ENCODE results near the gene ACAP1. TPM values are rescaled to one million over a fixed set of nuclear protein-coding genes. Genes with fewer than 3 reads are reported as not detected.
A peak's percentile ranks its signal among the peaks of the same experiment; 100 is the strongest.

ACAP1 gene
- total and polyA plus RNA-seq, 12 donors = 2.1 to 54.7 (median 10.8) TPM

DNA sequence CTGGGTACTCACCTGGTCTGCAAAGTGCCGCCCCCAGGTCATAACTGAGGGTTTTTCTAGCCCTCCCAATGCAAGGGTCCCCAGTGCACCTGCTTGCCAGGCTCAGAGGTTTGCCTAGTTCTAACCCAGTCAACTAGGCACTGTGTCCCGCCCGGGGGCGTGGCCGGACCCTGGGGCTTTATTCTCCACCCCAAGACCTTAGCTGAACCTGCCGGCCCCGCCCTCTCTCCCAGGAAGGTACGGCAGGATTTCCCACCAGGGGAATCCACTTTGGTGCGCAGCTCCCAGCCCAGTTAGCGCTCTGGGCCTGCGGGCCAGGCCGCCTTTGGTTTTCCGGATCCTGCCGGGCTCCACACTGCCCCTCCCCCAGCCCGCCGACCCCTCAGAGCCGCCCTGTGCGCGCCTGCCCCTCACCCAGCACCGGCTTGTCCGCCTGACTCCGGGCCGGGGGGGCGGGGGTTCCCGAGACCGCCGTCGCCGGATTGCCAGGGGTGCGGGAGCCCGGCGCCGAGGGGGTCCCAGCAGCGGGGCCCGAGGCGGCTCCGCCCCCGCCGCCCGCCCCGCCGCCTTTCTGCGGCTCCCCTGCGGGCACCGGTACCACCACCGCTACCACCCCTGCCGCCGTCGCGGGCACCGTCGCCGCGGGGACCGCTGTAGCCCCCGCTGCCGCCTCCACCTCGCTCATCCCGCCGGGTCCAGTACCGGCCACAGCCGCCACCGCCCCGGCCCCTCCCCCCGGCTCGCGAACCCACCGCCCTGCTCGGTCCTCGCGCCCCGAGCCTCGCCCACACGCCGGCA is 42.3 kb upstream of the ACAP1 start:
- WGBS, 4 donors = 7 to 88% (median 20%) methylated on average over 1 to 74 of the region's 75 CpGs
- Histone ChIP-seq H3K27me3 (peaks cover 17% of the 10 kb centered on the region), H3K27ac (no peak overlapping the region), H3K4me3 (peak overlapping the region in 1 of 4 donors; percentile 28), H3K36me3 (replicated peaks in 1 of 2) (no peaks in the 10 kb centered on the region), H3K9me3 (replicated peaks in 1 of 3) (no peaks in the 10 kb centered on the region), H3K4me1 (replicated peaks in 1 of 2) (peaks cover 12 to 28% of the 10 kb centered on the region in 2 donors)
- peak in 1 of 7 donors; percentile 20 for DNase-seq
- TF ChIP-seq POLR2A (IDR thresholded peaks at IDR 0.05) = no peak
- TF ChIP-seq, protein P1, sequence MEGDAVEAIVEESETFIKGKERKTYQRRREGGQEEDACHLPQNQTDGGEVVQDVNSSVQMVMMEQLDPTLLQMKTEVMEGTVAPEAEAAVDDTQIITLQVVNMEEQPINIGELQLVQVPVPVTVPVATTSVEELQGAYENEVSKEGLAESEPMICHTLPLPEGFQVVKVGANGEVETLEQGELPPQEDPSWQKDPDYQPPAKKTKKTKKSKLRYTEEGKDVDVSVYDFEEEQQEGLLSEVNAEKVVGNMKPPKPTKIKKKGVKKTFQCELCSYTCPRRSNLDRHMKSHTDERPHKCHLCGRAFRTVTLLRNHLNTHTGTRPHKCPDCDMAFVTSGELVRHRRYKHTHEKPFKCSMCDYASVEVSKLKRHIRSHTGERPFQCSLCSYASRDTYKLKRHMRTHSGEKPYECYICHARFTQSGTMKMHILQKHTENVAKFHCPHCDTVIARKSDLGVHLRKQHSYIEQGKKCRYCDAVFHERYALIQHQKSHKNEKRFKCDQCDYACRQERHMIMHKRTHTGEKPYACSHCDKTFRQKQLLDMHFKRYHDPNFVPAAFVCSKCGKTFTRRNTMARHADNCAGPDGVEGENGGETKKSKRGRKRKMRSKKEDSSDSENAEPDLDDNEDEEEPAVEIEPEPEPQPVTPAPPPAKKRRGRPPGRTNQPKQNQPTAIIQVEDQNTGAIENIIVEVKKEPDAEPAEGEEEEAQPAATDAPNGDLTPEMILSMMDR (IDR thresholded peaks at IDR 0.05) = no peak
- intact Hi-C loops (cut with DNase I) = loop anchor here in 1 of 2 donors (10.0 kb wide), 1 partner anchor 239 kb away; no protein-coding TSS in a partner anchor

DNA sequence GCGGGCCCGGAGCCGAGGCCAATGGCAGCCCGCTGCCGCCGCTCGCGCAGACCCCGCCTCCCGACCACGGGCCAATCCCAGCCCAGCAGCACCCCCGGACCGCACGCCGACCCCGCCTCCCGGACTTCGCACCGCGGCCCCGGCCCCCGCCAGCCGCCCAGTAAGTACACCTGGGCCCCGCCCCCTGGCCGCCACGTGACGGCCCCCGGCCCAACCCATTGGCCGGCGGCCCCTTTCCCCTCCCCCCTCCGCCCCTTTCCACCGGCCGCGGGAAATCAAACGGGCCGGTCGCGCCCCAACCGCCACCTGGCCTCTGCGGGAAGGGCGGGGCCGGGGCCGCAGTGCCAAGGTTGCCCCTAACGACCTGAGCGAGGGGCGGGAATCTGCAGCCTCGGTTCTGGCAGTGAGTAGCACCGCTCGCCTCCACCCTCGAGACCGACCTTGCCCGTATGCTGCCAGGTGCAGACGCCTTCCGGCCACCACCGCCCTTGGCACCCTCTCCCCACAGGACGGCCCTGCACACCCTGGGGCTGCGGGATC is 41.6 kb upstream of the ACAP1 start, which contains the start of gene YBX2:
TSS of gene YBX2 (minus strand) at position 26 of the 540 bp plus-strand sequence. CDS start 139 bp downstream, outside the sequence.
- H3K4me3 ChIP-seq = peak within 1 kb of the TSS in 1 of 4 donors; percentile 28
- H3K9me3 ChIP-seq (replicated peaks in 1 of 3) = no peaks in the 10 kb centered on the region
- H3K27ac ChIP-seq = no peak within 1 kb of the TSS
- WGBS, 4 donors = 1 to 4% (median 3%) methylated on average over 9 to 57 of the region's 57 CpGs
- intact Hi-C loops (cut with DNase I) = loop anchor here in 1 of 2 donors (10.0 kb wide), 1 partner anchor 240 kb away; no protein-coding TSS in a partner anchor
- peaks cover 12 to 28% of the 10 kb centered on the region in 2 donors for H3K4me1 ChIP-seq (replicated peaks in 1 of 2)
- no peaks in the 10 kb centered on the region for H3K36me3 ChIP-seq (replicated peaks in 1 of 2)
- TF ChIP-seq POLR2A (IDR thresholded peaks at IDR 0.05) = no peak
- TF ChIP-seq, protein P1 (IDR thresholded peaks at IDR 0.05) = no peak
- H3K27me3 ChIP-seq = peaks cover 16% of the 10 kb centered on the region
- DNase-seq = peak in 6 of 7 donors; percentile 50 to 73 (median 57)

DNA sequence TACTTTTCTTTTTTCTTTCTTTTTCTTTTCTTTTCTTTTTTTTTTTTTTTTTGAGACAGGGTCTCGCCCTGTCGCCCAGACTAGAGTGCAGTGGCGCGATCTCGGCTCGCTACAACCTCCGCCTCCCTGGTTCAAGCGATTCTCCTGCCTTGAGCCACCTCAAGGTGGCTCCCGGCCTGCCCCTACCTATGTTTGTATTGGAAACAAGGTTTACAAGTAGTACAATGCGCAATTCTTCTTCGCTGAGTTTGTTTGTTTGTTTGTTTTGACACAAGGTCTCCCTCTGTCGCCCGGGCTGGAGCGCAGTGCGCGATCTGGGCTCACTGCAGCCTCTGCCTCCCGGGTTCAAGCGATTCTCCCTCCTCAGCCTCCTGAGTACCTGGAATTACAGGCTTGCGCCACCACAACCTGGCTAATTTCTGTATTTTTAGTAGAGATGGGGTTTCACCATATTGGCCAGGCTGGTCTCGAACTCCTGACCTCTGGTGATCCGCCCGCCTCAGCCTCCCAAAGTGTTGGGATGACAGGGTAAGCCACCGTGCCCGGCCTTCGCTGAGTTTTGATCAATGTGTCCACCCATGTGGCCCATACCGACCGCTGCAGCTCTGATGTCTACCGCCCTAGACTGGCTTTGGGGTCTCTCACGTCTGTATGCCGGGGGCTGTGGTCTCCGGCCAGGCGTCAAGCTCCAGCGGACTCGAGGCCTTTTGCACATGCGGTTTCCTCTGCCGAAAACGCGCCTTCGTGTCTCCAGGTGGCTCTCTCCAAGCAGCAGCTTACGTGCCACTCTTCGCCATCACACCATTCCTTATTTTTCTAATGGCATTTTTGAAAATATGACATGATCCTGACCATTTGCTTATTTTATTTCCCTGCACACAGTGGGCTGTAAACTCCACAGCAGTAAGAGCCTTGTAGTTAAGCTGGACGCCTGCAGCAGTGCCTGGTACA is 40.8 kb upstream of the ACAP1 start:
- H3K27me3 ChIP-seq = peaks cover 10% of the 10 kb centered on the region

More for the DNA sequence above, 40.8 kb upstream of the ACAP1 start:
- Histone ChIP-seq H3K27ac (no peak overlapping the region), H3K36me3 (replicated peaks in 1 of 2) (no peaks in the 10 kb centered on the region), H3K4me3 (peak overlapping the region in 1 of 4 donors; percentile 28), H3K9me3 (replicated peaks in 1 of 3) (no peaks in the 10 kb centered on the region), H3K4me1 (replicated peaks in 1 of 2) (peaks cover 12 to 28% of the 10 kb centered on the region in 2 donors)
- intact Hi-C loops (cut with DNase I) = loop anchor here in 1 of 2 donors (2.0 to 10.0 kb wide), 2 partner anchors 15 to 241 kb away; partner anchors contain the start of gene SLC2A4
- WGBS, 4 donors = 67 to 74% (median 71%) methylated on average over 41 to 42 of the region's 42 CpGs
- peak in 1 of 7 donors; percentile 33 for DNase-seq
- no peak for TF ChIP-seq POLR2A (IDR thresholded peaks at IDR 0.05)
- TF ChIP-seq, protein P1 (IDR thresholded peaks at IDR 0.05) = no peak
